WTC11 (cell line): ENCODE data around the gene SLC25A11. TPM values are rescaled to one million over a fixed set of nuclear protein-coding genes. Genes with fewer than 3 reads are reported as not detected.
A peak's percentile ranks its signal among the peaks of the same experiment; 100 is the strongest.

Experiments used
- ATAC-seq: fragments of 200-7000 bp; cut with Tn5 transposase; 2 replicates; pipeline ENCODE4 v1.10.0; 2021; ENCODE audit warnings: mild to moderate bottlenecking, moderate library complexity
- CTCF ChIA-PET: fragments of 300-600 bp; sonication (Branson Sonifier 250); formaldehyde crosslinking; loops from one replicate; lab custom pipeline; 2021; ENCODE audit warnings: antibody characterized with exemption; lab: Charles Lee
- POLR2A ChIA-PET: fragments of 350-600 bp; sonication (Branson Sonifier 250); formaldehyde crosslinking; loops from one replicate; lab custom pipeline; 2021; ENCODE audit warnings: antibody characterized with exemption; lab: Charles Lee
- DNase-seq: peaks from one replicate; pipeline ENCODE4 v3.0.0; 2021; ENCODE audit warnings: low spot score
- H3K27ac Mint-ChIP-seq: 2 replicates; pipeline ENCODE4 v1.8.0; 2021; ENCODE audit warnings: mixed read lengths
- H3K27me3 Mint-ChIP-seq: 2 replicates; pipeline ENCODE4 v1.8.0; 2021; ENCODE audit warnings: low read depth, mild to moderate bottlenecking, moderate library complexity, mixed read lengths
- H3K36me3 Mint-ChIP-seq: 2 replicates; pipeline ENCODE4 v1.8.0; 2021; ENCODE audit warnings: mixed read lengths
- H3K4me1 Mint-ChIP-seq: 2 replicates; pipeline ENCODE4 v1.8.0; 2022; ENCODE audit warnings: mixed read lengths
- H3K4me3 Mint-ChIP-seq: 2 replicates; pipeline ENCODE4 v1.8.0; 2021; ENCODE audit warnings: mild to moderate bottlenecking, moderate library complexity, mixed read lengths
- H3K9me3 Mint-ChIP-seq: 2 replicates; pipeline ENCODE4 v1.8.0; 2021; ENCODE audit warnings: mixed read lengths
- ATF1 ChIP-seq: sonication (generic); formaldehyde crosslinking; IDR thresholded peaks from 2 replicates; pipeline ENCODE4 v1.8.1; 2023; ENCODE audit warnings: mild to moderate bottlenecking, moderate library complexity, missing genetic modification reagents
- CBFB ChIP-seq: sonication (generic); formaldehyde crosslinking; IDR thresholded peaks from 2 replicates; pipeline ENCODE4 v1.8.1; 2022; ENCODE audit warnings: mild to moderate bottlenecking, low read depth, missing genetic modification reagents
- FOXP1 ChIP-seq: sonication (generic); formaldehyde crosslinking; IDR thresholded peaks from 2 replicates; pipeline ENCODE4 v1.8.0; 2022; ENCODE audit warnings: missing genetic modification reagents, mild to moderate bottlenecking, moderate library complexity, borderline replicate concordance
- IRF2 ChIP-seq: sonication (generic); formaldehyde crosslinking; IDR thresholded peaks from 2 replicates; pipeline ENCODE4 v1.8.0; 2022; ENCODE audit warnings: low read depth, missing genetic modification reagents, borderline replicate concordance
- KAT7 ChIP-seq: sonication (generic); formaldehyde crosslinking; IDR thresholded peaks from 2 replicates; pipeline ENCODE4 v1.8.1; 2023; ENCODE audit warnings: missing genetic modification reagents, mild to moderate bottlenecking, borderline replicate concordance
- MLX ChIP-seq: sonication (generic); formaldehyde crosslinking; IDR thresholded peaks from 2 replicates; pipeline ENCODE4 v1.8.1; 2023; ENCODE audit warnings: mild to moderate bottlenecking, missing genetic modification reagents, moderate library complexity
- NR1H2 ChIP-seq: sonication (generic); formaldehyde crosslinking; IDR thresholded peaks from 2 replicates; pipeline ENCODE4 v1.9.0; 2021; ENCODE audit warnings: mild to moderate bottlenecking, moderate library complexity, missing genetic modification reagents
- NR2C2 ChIP-seq: sonication (generic); formaldehyde crosslinking; IDR thresholded peaks from 2 replicates; pipeline ENCODE4 v1.8.0; 2022; ENCODE audit warnings: mild to moderate bottlenecking, missing genetic modification reagents
- PRRX2 ChIP-seq: fragments of 250-450 bp; sonication (Bioruptor Pico); IDR thresholded peaks from 2 replicates; pipeline ENCODE4 v1.8.0; 2021; ENCODE audit warnings: mild to moderate bottlenecking
- SP1 ChIP-seq: sonication (generic); formaldehyde crosslinking; conservative IDR thresholded peaks from 2 replicates; pipeline ENCODE4 v1.8.1; 2022; ENCODE audit warnings: missing genetic modification reagents
- TEAD1 ChIP-seq: sonication (generic); formaldehyde crosslinking; IDR thresholded peaks from 2 replicates; pipeline ENCODE4 v1.8.0; 2022; ENCODE audit warnings: mild to moderate bottlenecking, missing genetic modification reagents
- TEAD4 ChIP-seq: sonication (generic); formaldehyde crosslinking; IDR thresholded peaks from 2 replicates; pipeline ENCODE4 v1.8.0; 2022; ENCODE audit warnings: mild to moderate bottlenecking, missing genetic modification reagents
- TP53 ChIP-seq: sonication (generic); formaldehyde crosslinking; IDR thresholded peaks from 2 replicates; pipeline ENCODE4 v1.8.1; 2023; ENCODE audit warnings: mild to moderate bottlenecking, missing genetic modification reagents
- ZNF121 ChIP-seq: sonication (generic); formaldehyde crosslinking; IDR thresholded peaks from 2 replicates; pipeline ENCODE4 v1.8.0; 2023; ENCODE audit warnings: missing genetic modification reagents
- ZNF263 ChIP-seq: sonication (generic); formaldehyde crosslinking; IDR thresholded peaks from 2 replicates; pipeline ENCODE4 v1.8.1; 2022; ENCODE audit warnings: low read depth, mild to moderate bottlenecking, moderate library complexity, missing genetic modification reagents
- ZNF281 ChIP-seq: sonication (generic); formaldehyde crosslinking; IDR thresholded peaks from 2 replicates; pipeline ENCODE4 v1.8.0; 2023; ENCODE audit warnings: mild to moderate bottlenecking, missing genetic modification reagents
- ZNF396 ChIP-seq: fragments of 250-450 bp; sonication (Bioruptor Pico); IDR thresholded peaks from 2 replicates; pipeline ENCODE4 v1.8.0; 2021; ENCODE audit warnings: mild to moderate bottlenecking, moderate library complexity, borderline replicate concordance
- ZNF416 ChIP-seq: fragments of 250-450 bp; sonication (Bioruptor Pico); IDR thresholded peaks from 2 replicates; pipeline ENCODE4 v1.9.0; 2021; ENCODE audit warnings: mild to moderate bottlenecking, inconsistent platforms
- total RNA-seq: library from RNA; stranded (reverse); gene quantifications from 3 replicates; pipeline ENCODE4 v1.2.3, GENCODE V29; 2021
- TF ChIP-seq, protein P1 (sequence below): sonication (generic); formaldehyde crosslinking; IDR thresholded peaks from 2 replicates; pipeline ENCODE4 v1.8.1; 2023; ENCODE audit warnings: mild to moderate bottlenecking, missing genetic modification reagents
- TF ChIP-seq, protein P2 (sequence below): fragments of 250-450 bp; sonication (Bioruptor Pico); IDR thresholded peaks from 2 replicates; pipeline ENCODE4 v2.1.2; 2022; ENCODE audit warnings: mild to moderate bottlenecking, moderate library complexity
- TF ChIP-seq, protein P3 (sequence below): sonication (generic); formaldehyde crosslinking; IDR thresholded peaks from 2 replicates; pipeline ENCODE4 v1.8.0; 2022; ENCODE audit warnings: mild to moderate bottlenecking, missing genetic modification reagents

The SLC25A11 gene
- total RNA-seq, 1 experiment from 2014 or later = 73.7 TPM

DNA sequence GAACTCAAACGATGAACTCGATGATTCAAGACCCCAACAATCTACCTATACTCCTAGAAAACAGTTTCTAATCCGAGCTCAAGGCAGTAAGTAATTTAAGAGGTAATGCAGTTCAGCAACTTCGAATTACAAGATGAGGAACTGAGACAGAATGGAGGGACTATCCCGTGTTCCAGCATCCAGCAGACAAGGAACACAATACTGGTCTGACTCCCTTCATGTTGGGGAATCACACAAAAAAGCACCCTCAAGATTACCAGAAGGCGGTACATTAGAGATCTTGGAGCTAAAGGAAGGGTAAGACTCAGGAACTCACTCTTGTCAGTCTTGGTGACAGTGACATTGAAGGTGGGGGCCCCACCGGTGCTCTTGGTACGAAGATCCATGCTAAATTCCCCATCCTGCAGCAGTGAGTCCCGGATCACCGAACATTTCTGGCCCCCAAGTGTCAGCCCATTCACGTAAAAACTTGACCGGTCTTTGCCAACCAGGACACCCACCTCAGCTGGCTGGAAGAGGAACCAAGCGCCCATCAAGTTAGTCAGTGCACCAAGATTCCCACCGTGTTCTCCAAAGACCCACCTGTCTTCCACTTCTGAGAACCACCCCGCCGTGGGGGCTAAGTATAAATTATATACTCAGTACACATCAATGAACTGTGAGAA is 6.6 kb upstream of the SLC25A11 start (continued):
- TF ChIP-seq SP1 (CRISPR knock-in tag) (no peak), NR1H2 (CRISPR knock-in tag) (no peak), ATF1 (no peak), TEAD4 (CRISPR knock-in tag) (no peak)
- TF ChIP-seq, protein P1, sequence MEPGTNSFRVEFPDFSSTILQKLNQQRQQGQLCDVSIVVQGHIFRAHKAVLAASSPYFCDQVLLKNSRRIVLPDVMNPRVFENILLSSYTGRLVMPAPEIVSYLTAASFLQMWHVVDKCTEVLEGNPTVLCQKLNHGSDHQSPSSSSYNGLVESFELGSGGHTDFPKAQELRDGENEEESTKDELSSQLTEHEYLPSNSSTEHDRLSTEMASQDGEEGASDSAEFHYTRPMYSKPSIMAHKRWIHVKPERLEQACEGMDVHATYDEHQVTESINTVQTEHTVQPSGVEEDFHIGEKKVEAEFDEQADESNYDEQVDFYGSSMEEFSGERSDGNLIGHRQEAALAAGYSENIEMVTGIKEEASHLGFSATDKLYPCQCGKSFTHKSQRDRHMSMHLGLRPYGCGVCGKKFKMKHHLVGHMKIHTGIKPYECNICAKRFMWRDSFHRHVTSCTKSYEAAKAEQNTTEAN (CRISPR knock-in tag) = no peak

- DNase-seq = no peak
These were observed 6.1 kb upstream of the SLC25A11 start for GRCh38 chr17:4945944-4946280.

More at GRCh38 chr17:4945944-4946280, 6.1 kb upstream of the SLC25A11 start:
- POLR2A ChIA-PET = interaction anchor here (0.6 to 3.5 kb wide), 4 partner anchors 23 to 151 kb away, joined by 3 to 45 read pairs (median 4); partner anchors contain the start of gene SPAG7
- Mint-ChIP-seq H3K4me1 (peaks cover 36% of the 10 kb centered on the region), H3K27ac (peak overlapping the region; percentile 97), H3K9me3 (no peaks in the 10 kb centered on the region), H3K36me3 (peaks cover 43% of the 10 kb centered on the region), H3K4me3 (peak overlapping the region; percentile 91), H3K27me3 (no peaks in the 10 kb centered on the region)
- no peak for ATAC-seq
- TF ChIP-seq, protein P2, sequence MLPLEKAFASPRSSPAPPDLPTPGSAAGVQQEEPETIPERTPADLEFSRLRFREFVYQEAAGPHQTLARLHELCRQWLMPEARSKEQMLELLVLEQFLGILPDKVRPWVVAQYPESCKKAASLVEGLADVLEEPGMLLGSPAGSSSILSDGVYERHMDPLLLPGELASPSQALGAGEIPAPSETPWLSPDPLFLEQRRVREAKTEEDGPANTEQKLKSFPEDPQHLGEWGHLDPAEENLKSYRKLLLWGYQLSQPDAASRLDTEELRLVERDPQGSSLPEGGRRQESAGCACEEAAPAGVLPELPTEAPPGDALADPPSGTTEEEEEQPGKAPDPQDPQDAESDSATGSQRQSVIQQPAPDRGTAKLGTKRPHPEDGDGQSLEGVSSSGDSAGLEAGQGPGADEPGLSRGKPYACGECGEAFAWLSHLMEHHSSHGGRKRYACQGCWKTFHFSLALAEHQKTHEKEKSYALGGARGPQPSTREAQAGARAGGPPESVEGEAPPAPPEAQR = no peak
- TF ChIP-seq TEAD1 (CRISPR knock-in tag) = no peak
- no peak for TF ChIP-seq PRRX2
- no peak for TF ChIP-seq NR2C2 (CRISPR knock-in tag)
- no peak for TF ChIP-seq CBFB (CRISPR knock-in tag)
- TF ChIP-seq ZNF416 (CRISPR knock-in tag) = no peak
- no peak for TF ChIP-seq TP53 (CRISPR knock-in tag)
- TF ChIP-seq KAT7 (CRISPR knock-in tag) = no peak
- no peak for TF ChIP-seq SP1 (CRISPR knock-in tag)
- TF ChIP-seq MLX (CRISPR knock-in tag) = no peak
- TF ChIP-seq ZNF263 (CRISPR knock-in tag) = no peak
- TF ChIP-seq ZNF121 (CRISPR knock-in tag) = no peak
- TF ChIP-seq FOXP1 = no peak
- no peak for TF ChIP-seq ZNF281 (CRISPR knock-in tag)
- TF ChIP-seq, protein P3, sequence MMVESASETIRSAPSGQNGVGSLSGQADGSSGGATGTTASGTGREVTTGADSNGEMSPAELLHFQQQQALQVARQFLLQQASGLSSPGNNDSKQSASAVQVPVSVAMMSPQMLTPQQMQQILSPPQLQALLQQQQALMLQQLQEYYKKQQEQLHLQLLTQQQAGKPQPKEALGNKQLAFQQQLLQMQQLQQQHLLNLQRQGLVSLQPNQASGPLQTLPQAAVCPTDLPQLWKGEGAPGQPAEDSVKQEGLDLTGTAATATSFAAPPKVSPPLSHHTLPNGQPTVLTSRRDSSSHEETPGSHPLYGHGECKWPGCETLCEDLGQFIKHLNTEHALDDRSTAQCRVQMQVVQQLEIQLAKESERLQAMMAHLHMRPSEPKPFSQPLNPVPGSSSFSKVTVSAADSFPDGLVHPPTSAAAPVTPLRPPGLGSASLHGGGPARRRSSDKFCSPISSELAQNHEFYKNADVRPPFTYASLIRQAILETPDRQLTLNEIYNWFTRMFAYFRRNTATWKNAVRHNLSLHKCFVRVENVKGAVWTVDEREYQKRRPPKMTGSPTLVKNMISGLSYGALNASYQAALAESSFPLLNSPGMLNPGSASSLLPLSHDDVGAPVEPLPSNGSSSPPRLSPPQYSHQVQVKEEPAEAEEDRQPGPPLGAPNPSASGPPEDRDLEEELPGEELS (CRISPR knock-in tag) = no peak
- no peak for TF ChIP-seq ZNF396 (CRISPR knock-in tag)
- no peak for TF ChIP-seq IRF2 (CRISPR knock-in tag)
- CTCF ChIA-PET = interaction anchor here (1.5 kb wide), 1 partner anchor 37 kb away, joined by 4 read pairs; no protein-coding TSS in a partner anchor
